GM18511 (cell line): ENCODE data around the gene TCP10L.
"Not testable (repeated sequence)": the region's sequence is repeated elsewhere in the genome, so short reads cannot be mapped to it uniquely, and the experiment has no call there.

Source experiments
- ATAC-seq: cut with Tn5 transposase; IDR thresholded peaks from one replicate; pipeline ENCODE4 v1.9.1; 2021; ENCODE audit warnings: mild to moderate bottlenecking, moderate library complexity; ENCODE audit not compliant: unreplicated experiment

TCP10L gene

DNA sequence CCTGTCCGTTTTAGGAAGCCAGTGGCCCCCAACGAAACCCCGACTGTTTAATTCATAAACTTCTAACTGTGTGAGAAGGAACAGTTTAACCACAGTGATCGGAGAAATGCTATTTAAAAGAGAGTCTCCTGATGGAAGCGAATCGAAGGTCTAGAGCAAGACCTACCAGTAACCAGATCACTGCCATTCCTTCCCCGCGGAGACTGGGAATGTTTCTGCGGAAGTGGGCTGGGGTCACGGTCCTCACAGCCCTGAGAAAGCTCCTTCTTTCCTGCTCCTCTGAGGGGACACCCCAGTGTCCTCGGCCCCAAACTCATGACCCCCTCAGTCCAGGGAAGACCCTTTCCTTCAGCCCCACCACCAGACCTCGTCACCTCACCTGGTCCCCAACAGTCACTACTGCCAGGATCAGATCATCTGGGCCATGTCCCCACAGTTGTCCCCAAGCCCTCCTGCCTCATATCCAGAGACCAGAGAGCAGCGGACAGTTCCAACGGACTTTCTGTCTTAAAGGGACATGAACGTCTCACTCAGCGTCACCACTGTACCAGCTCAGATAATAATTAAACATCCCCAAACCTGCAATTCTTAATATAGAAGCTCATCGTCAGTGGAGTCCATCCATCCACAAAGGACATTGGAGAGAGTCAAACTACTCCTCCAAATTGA lies at the start of gene TCP10L:
Gene TCP10L, minus strand, starts transcription at position 482 of the 669 bp plus-strand sequence. CDS start 1,219 bp downstream, outside the sequence.
- ATAC-seq: no peak

DNA sequence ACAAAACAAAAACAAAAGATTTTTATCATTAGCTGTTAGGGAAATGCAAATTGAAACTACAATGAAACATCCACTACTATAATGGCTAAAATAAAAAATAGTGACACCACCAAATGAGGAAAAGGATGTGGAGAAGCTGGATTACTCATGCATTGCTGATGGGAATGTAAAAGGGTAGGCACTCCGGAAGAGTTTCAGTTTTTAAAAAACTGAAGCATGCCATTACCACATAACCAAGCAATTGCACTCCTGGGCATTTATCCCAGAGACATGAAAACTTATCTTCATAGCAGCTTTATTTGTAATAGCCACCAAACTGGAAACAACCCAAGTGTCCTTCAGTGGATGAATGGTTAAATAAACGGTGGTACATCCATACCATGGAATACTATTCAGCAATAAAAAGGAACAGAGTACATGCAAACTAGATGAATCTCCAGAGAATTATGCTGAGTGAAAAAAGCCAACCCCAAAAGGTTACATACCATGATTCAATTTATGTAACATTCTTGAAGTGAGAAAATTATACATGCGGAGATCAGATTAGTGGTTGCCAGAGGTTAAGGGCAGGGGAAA lies 41.4 kb upstream of the TCP10L start:
- no peak for ATAC-seq

- ATAC-seq: not testable (repeated sequence)
Measured at GRCh38 chr21:32618218-32618617, 32.9 kb upstream of the TCP10L start.

DNA sequence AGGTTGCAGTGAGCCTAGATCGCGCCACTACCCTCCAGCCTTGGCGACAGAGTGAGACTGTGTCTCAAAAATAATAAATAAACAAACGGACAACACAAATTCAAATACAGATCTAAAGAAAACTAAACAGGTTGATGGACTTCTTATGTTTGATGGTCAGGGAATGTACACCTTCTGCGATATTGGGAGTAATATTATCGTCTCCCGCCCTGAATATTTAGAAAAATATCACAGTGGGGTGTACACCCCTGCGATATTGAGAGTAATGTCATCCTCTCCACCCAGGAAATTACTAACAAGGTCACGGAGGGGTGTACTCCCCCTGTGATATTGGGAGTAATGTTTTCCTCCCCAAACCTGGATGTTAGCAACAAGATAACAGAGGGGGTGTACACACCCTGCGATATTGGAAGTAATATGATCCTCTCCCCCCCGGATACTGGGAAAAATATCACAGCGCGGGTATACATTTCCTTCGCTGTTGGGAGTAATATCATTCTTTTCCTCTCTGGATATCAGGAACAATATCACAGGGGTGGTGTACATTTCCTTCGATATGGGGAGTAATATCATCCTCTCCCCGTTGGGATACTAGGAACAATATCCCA lies 28.2 kb upstream of the TCP10L start:
- no peak for ATAC-seq

DNA sequence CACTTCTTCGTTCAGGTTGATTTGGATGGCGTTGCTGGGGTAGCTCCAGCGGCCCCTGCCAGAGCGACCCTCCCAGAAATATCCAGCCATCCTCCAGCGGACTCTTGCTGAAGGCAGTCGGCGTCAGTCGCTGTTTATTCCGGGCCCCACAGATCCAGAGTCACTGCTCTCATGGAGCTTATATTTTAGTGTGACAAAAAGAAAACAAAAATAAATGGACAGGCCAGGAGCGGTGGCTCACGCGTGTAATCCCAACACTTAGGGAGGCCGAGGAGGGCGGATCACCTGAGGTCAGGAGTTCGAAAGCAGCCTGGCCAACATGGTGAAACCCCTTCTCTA lies 27.6 kb upstream of the TCP10L start:
- ATAC-seq: peak; percentile 10

DNA sequence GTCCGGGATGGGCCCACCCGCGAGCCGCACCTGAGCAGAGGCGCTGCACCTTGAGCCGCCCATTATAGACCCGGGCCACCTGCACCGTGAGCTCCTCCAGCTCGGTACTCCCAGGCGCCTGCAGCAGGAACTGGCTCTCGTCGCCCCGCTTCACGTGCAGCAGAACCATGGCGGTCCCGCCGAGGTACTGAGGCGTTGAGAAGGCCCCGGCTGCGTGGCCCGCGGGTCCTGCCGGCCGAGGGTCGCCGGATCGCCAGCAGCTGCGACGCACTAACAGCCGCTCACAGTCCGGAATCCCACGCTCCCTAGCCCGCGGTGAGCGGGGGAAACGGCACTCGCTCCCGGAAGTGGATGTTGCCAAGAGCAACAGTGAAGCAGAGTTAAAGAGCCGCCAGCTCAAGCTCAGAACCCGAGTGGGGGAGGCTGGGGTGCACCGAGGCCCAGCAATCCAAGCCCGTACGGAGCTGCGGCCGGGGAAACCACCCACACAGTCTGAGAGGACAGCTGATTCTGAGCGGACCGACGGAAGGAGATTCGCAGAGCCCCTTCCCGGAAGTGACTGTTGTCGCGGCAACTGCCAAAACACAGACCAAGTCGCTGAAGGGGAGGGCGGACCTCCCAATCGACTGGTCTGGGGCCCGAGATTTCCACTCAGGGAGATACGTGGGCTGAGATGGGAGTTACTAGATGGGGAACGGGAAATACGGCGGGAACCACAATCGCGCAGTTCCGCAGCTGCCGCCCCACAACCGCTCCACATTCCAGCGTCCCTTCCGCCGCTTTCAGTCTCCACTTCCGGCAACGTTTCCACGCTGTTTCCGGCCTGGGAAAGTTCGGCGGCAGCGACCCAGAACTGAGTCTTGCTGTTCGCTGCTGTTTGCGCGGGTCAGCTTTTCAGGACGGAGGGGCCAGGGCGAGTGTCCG lies 27.0 kb upstream of the TCP10L start, which contains the start of gene CFAP298:
Gene CFAP298, minus strand, starts transcription at position 303 of the 924 bp plus-strand sequence. Its CDS starts 134 bp downstream, at position 169.
- ATAC-seq: peak; percentile 97

- ATAC-seq: peak; percentile 12
Measured at GRCh38 chr21:32611471-32611997, 26.2 kb upstream of the TCP10L start.

DNA sequence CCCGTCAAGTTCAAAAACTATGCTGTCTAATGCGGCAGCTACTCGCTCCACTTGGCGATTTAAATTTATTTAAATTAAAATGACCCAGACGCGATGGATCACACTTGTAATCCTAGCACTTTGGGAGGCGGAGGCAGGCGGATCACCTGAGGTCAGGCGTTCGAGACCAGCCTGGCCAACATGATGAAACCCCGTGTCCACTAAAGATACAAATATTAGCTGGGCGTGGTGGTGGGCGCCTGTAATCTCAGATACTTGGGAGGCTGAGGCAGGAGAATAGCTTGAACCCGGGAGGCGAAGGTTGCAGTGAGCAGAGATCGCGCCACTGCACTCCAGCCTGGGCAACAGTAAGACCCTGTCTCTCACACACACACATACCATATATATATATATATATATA lies 25.6 kb upstream of the TCP10L start:
- not testable (repeated sequence) for ATAC-seq

DNA sequence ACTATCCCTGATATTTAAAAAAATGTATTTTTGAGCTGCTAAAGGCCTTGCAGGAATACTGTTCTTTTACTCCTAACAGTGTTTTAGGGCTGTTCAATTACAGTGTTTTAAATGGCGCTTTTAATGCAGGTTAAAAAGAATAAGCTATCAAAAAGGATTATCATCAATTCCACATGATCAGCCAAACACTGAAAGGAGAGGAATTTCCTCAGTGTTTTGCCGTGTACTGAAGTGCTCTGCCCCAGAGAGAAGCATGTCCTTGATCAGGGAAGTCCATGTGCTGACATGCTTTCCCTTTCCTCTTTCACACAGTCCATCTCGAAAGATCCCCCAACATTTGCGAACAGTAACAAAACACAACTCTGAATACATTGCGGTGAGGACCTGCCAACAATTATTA lies 23.5 kb upstream of the TCP10L start:
- no peak for ATAC-seq

DNA sequence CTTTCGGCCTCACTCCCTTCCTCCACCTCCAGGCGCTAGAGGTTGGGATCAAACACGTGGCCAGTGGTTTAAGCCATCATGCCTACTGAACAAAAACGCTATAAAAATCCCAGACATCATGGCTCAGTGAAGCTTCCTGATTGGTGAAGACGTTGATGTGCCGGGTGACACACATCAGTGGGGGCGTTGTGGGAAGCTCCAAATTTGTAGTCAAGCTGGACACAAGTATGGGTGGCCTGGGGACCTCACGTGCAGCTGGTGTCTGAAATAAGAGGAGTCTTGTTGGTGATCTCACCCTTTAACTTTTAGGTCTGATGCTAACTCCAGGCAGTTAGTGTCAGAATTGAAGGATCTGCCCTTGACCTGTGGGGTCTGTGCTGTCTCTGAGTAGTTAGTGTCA lies 20.1 kb upstream of the TCP10L start:
- ATAC-seq: no peak

GRCh38 chr21:32604464-32604863 lies 19.1 kb upstream of the TCP10L start:
- ATAC-seq: no peak

- ATAC-seq: no peak
Measured at GRCh38 chr21:32603131-32603530, 17.8 kb upstream of the TCP10L start.

DNA sequence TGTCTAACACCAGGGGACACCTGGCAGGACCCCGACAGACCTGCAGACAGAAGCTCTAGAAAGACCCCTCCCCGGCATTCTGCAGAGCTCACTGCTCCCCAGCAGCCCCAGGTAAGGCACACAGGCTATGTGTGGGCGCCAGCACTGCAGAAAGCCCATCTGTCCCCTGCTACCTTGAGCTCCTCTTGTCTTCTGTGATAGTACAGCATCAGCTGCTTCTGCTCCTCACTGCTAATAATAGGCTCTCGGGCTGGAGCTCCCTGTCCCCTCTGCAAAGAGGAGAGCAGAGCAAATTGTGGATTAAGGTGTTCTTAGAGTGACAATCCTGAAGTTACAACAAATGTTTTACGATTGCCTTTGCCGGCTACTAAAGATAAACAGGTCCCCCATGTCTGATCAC lies 16.8 kb upstream of the TCP10L start:
- ATAC-seq: no peak

DNA sequence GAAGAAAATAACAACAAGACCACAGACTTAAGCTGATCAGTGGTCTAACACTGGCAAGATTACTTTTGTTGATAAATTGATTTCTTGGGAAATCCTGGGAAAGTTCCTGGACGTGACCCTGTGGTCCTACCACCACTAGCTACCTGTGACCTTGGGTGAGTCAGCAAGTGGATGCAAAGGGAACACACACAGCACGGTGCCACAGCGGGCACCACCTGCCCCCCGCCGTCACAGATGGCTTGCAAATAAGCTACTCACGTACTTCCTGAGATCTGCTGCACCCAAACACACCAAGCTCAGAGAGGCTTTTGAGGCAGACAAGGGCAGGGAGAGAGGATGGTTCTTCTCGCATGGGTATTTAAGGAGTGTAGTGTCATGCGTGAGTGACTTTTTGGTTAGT lies 14.2 kb upstream of the TCP10L start:
- no peak for ATAC-seq

DNA sequence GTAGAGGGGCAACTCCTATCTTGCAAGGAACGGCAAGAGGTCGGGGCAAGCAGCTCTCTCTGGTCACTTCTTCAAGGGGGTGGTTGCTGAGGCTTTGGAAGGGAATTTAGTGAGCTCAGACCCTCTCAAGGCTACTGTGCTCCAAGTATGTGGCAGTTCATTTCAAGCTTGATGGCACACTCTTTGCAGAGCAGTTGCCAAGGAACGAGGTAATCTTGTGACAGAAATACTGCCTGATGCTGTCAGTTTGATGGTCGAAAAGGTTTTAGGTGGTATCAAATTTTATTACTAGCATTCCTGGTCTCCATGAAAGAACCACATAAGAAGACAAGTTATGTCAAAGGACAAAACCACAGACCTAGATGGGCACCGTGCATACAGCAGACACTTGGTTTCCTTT lies 13.8 kb upstream of the TCP10L start:
- no peak for ATAC-seq

DNA sequence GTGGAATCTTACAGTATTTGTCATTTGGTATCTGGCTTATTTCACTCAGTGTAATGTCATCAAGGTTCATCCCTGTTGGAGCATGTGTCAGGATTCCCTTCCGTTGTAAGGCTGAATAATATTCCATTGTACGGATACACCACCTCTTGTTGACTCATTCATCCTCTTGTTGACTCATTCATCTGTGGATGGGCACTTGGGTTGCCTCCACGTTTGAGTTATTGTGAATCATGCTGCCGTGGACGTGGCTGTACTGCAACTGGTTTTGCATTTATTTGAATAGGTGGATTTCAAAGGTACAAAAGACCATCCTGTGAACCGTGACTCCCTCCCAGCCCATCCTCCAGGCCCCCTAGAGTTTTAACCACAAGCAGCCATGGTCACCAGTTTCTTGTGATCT lies 11.9 kb upstream of the TCP10L start:
- no peak for ATAC-seq

- no peak for ATAC-seq
Measured at GRCh38 chr21:32595431-32595830, 10.1 kb upstream of the TCP10L start.

DNA sequence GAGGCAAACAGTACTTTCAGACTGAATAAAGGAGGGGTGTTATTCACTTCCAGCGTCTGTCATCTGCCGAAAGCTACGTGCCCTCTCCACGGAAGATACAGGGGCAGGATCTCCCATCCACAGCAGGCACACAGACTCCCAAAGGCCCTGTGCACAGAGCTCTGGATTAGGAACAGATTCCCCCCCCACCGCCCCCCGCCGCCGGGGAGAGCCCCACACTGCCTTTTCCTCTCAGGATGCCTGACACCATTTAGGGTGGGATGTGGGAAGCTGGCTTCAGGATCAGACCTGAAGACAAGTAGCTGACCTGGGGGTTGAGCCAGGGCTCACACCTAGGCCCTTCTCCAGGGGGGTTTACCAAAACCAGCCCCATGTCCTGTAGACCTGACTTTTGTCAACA lies 8.4 kb upstream of the TCP10L start:
- no peak for ATAC-seq

- ATAC-seq: no peak
Measured at GRCh38 chr21:32592929-32593502, 7.7 kb upstream of the TCP10L start.

DNA sequence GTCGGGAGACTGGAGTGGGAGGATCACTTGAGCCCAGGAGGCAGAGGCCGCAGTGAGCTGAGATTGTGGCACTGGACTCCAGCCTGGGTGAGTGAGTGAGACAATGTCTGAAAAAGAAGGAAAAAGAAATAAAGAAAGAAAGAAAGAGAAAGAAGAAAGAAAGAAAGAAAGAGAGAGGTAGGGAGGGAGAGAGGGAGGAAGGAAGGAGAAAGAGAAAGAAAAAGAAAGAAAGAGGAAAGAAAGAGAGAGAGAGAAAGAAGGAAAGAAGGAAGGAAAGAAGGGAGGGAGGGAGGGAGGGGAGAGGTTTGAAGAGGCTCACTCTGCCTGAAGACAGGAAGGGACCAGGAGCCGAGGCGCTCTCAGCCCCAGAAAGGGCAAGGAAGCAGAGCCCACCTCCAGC lies 4.8 kb upstream of the TCP10L start:
- no peak for ATAC-seq

DNA sequence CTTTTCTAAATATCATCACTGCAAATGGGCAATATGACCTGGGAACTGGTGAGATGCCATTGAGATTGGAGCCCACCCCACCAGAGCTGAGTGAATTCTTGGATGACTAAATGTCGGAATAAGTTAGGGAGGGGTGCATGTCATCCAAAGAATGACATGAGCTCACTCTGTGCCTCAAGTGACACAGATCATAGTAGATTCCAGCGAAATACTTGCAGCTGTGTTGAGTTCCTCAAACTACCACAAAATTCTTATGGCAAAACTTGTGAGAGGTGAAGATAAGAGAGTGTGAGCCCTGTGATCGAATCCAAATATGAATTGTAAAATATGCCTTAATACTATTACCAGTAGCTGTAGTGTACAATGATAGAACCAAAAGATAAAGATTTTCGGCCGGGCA lies 2.3 kb upstream of the TCP10L start:
- no peak for ATAC-seq
